Duodenal mucosa (tissue), 2 donors: Measurements from ENCODE around the gene FGFR3.

Experiments
- H3K27ac ChIP-seq: one replicate; pipeline ENCODE4 v1.7.0; 2013; ENCODE audit warnings: low read depth, low read length
- H3K27me3 ChIP-seq, 2 donors: one replicate each; pipeline ENCODE4 v1.7.0; 2013; ENCODE audit warnings: low read length in 2 of 2, control low read depth in 1 of 2; ENCODE audit not compliant: insufficient read depth in 2 of 2, control insufficient read depth in 1 of 2
- H3K36me3 ChIP-seq, 2 donors: one replicate each; pipeline ENCODE4 v1.7.0; 2013; ENCODE audit warnings: low read length in 2 of 2, control low read depth in 1 of 2; ENCODE audit not compliant: insufficient read depth in 2 of 2, control insufficient read depth in 1 of 2
- H3K4me1 ChIP-seq, 2 donors: one replicate each; pipeline ENCODE4 v1.7.0; 2013; ENCODE audit warnings: low read length in 2 of 2, control low read depth in 1 of 2; ENCODE audit not compliant: insufficient read depth in 2 of 2, control insufficient read depth in 1 of 2
- H3K4me3 ChIP-seq, 2 donors: one replicate each; pipeline ENCODE4 v1.7.0; 2013; ENCODE audit warnings: low read length in 2 of 2, low read depth in 1 of 2
- H3K9ac ChIP-seq, 2 donors: one replicate each; pipeline ENCODE4 v1.7.0; 2013; ENCODE audit warnings: low read length in 2 of 2, low read depth in 1 of 2
- H3K9me3 ChIP-seq, 2 donors: one replicate each; pipeline ENCODE4 v1.7.0; 2013; ENCODE audit warnings: low read length in 2 of 2, control low read depth in 1 of 2; ENCODE audit not compliant: control insufficient read depth in 1 of 2

The FGFR3 gene

GRCh38 chr4:1777822-1778641 lies 15.1 kb upstream of the FGFR3 start:
- no peaks in the 10 kb centered on the region for H3K4me1 ChIP-seq
- H3K27ac ChIP-seq = no peak overlapping the region
- no peaks in the 10 kb centered on the region for H3K36me3 ChIP-seq
- H3K9ac ChIP-seq = no peak overlapping the region
- H3K27me3 ChIP-seq = no peaks in the 10 kb centered on the region
- H3K9me3 ChIP-seq = no peaks in the 10 kb centered on the region
- no peak overlapping the region for H3K4me3 ChIP-seq

GRCh38 chr4:1778642-1779392 lies 14.3 kb upstream of the FGFR3 start:
- no peak overlapping the region for H3K4me3 ChIP-seq
- no peaks in the 10 kb centered on the region for H3K4me1 ChIP-seq
- no peak overlapping the region for H3K9ac ChIP-seq
- no peak overlapping the region for H3K27ac ChIP-seq
- H3K27me3 ChIP-seq = no peaks in the 10 kb centered on the region
- no peaks in the 10 kb centered on the region for H3K36me3 ChIP-seq
- no peaks in the 10 kb centered on the region for H3K9me3 ChIP-seq

- Histone ChIP-seq H3K4me3 (no peak overlapping the region), H3K9me3 (no peaks in the 10 kb centered on the region), H3K27me3 (no peaks in the 10 kb centered on the region), H3K27ac (no peak overlapping the region), H3K36me3 (no peaks in the 10 kb centered on the region), H3K9ac (no peak overlapping the region), H3K4me1 (no peaks in the 10 kb centered on the region)
Observed at GRCh38 chr4:1779588-1780382, 13.3 kb upstream of the FGFR3 start.

- no peak overlapping the region for H3K27ac ChIP-seq
- no peaks in the 10 kb centered on the region for H3K36me3 ChIP-seq
- no peaks in the 10 kb centered on the region for H3K9me3 ChIP-seq
- peaks cover 2 to 3% of the 10 kb centered on the region in 2 donors for H3K4me1 ChIP-seq
- no peak overlapping the region for H3K9ac ChIP-seq
- H3K27me3 ChIP-seq = no peaks in the 10 kb centered on the region
- H3K4me3 ChIP-seq = no peak overlapping the region
Observed at GRCh38 chr4:1780435-1780834, 12.7 kb upstream of the FGFR3 start.

- Histone ChIP-seq H3K9me3 (no peaks in the 10 kb centered on the region), H3K36me3 (no peaks in the 10 kb centered on the region), H3K27ac (no peak overlapping the region), H3K4me1 (peaks cover 3 to 5% of the 10 kb centered on the region in 2 donors), H3K9ac (no peak overlapping the region), H3K4me3 (no peak overlapping the region), H3K27me3 (no peaks in the 10 kb centered on the region)
Observed at GRCh38 chr4:1783015-1783414, 10.1 kb upstream of the FGFR3 start.

GRCh38 chr4:1783970-1784369 lies 9.1 kb upstream of the FGFR3 start:
- H3K27ac ChIP-seq = no peak overlapping the region
- H3K4me1 ChIP-seq = peaks cover 3 to 5% of the 10 kb centered on the region in 2 donors
- H3K27me3 ChIP-seq = no peaks in the 10 kb centered on the region
- H3K36me3 ChIP-seq = no peaks in the 10 kb centered on the region
- no peak overlapping the region for H3K4me3 ChIP-seq
- no peaks in the 10 kb centered on the region for H3K9me3 ChIP-seq
- no peak overlapping the region for H3K9ac ChIP-seq

GRCh38 chr4:1784395-1784788 lies 8.7 kb upstream of the FGFR3 start:
- H3K27me3 ChIP-seq = no peaks in the 10 kb centered on the region
- no peak overlapping the region for H3K9ac ChIP-seq
- no peaks in the 10 kb centered on the region for H3K9me3 ChIP-seq
- H3K4me1 ChIP-seq = peaks cover 3 to 5% of the 10 kb centered on the region in 2 donors
- no peak overlapping the region for H3K27ac ChIP-seq
- no peak overlapping the region for H3K4me3 ChIP-seq
- no peaks in the 10 kb centered on the region for H3K36me3 ChIP-seq

- Histone ChIP-seq H3K9me3 (no peaks in the 10 kb centered on the region), H3K4me1 (peaks cover 3 to 5% of the 10 kb centered on the region in 2 donors), H3K36me3 (no peaks in the 10 kb centered on the region), H3K9ac (no peak overlapping the region), H3K27ac (no peak overlapping the region), H3K4me3 (no peak overlapping the region), H3K27me3 (no peaks in the 10 kb centered on the region)
Observed at GRCh38 chr4:1784789-1785591, 8.1 kb upstream of the FGFR3 start.

- Histone ChIP-seq H3K36me3 (no peaks in the 10 kb centered on the region), H3K9ac (no peak overlapping the region), H3K9me3 (no peaks in the 10 kb centered on the region), H3K27me3 (no peaks in the 10 kb centered on the region), H3K4me3 (no peak overlapping the region), H3K27ac (no peak overlapping the region), H3K4me1 (peaks cover 3 to 5% of the 10 kb centered on the region in 2 donors)
Observed at GRCh38 chr4:1785592-1785991, 7.5 kb upstream of the FGFR3 start.
